ENCODE measurements around the gene VASN.

- TF ChIP-seq CTCF (IDR thresholded peaks at IDR 0.05) (no peak), POLR2A (IDR thresholded peaks at IDR 0.05) (no peak)
Measured at GRCh38 chr16:4360538-4361021, 11.1 kb upstream of the VASN start.

All from body of pancreas (tissue), 4 donors.